GM23338 (cell line): ENCODE measurements around the gene CTTNBP2. TPM values are rescaled to one million over a fixed set of nuclear protein-coding genes. Genes with fewer than 3 reads are reported as not detected.

Experiments used
- ATAC-seq: fragments of 200-7000 bp; cut with Tn5 transposase; 3 replicates; pipeline ENCODE4 v1.9.1; 2020
- DNase-seq: peaks from one replicate; pipeline ENCODE4 v3.0.0-alpha.2; 2015; ENCODE audit warnings: low spot score
- H2AFZ ChIP-seq: fragments of 200-600 bp; sonication (generic); 2 replicates; pipeline ENCODE4 v1.8.0; 2016; ENCODE audit warnings: antibody characterized with exemption, mild to moderate bottlenecking, moderate library complexity
- H3F3A ChIP-seq: fragments of 200-600 bp; sonication (generic); replicated peaks from 2 replicates; pipeline ENCODE4 v1.8.0; 2017; ENCODE audit warnings: antibody characterized with exemption, mixed run types, low read depth
- H3K27ac ChIP-seq: fragments of 200-600 bp; sonication (generic); 2 replicates; pipeline ENCODE4 v1.6.1; 2016; ENCODE audit warnings: low read depth
- H3K27me3 ChIP-seq: fragments of 200-600 bp; sonication (generic); 2 replicates; pipeline ENCODE4 v1.8.0; 2016; ENCODE audit warnings: mild to moderate bottlenecking, mixed run types, moderate library complexity; ENCODE audit not compliant: insufficient read depth
- H3K36me3 ChIP-seq: fragments of 200-600 bp; sonication (generic); 2 replicates; pipeline ENCODE4 v1.8.0; 2016; ENCODE audit warnings: mild to moderate bottlenecking; ENCODE audit not compliant: insufficient read depth
- H3K4me1 ChIP-seq: fragments of 200-600 bp; sonication (generic); 2 replicates; pipeline ENCODE4 v1.8.0; 2016; ENCODE audit warnings: mild to moderate bottlenecking, moderate library complexity; ENCODE audit not compliant: insufficient read depth
- H3K4me2 ChIP-seq: fragments of 200-600 bp; sonication (generic); 2 replicates; pipeline ENCODE4 v1.7.1; 2017; ENCODE audit warnings: mixed run types
- H3K4me3 ChIP-seq: fragments of 200-600 bp; sonication (generic); 2 replicates; pipeline ENCODE4 v1.6.1; 2016; ENCODE audit warnings: mixed run types
- H3K79me2 ChIP-seq: fragments of 200-600 bp; sonication (generic); replicated peaks from 2 replicates; pipeline ENCODE4 v1.8.0; 2017; ENCODE audit warnings: mild to moderate bottlenecking; ENCODE audit not compliant: insufficient read depth
- H3K9me2 ChIP-seq: fragments of 200-600 bp; sonication (generic); 2 replicates; pipeline ENCODE4 v1.8.0; 2017; ENCODE audit not compliant: insufficient read depth
- H4K20me1 ChIP-seq: fragments of 200-600 bp; sonication (generic); replicated peaks from 2 replicates; pipeline ENCODE4 v1.8.0; 2017; ENCODE audit warnings: mild to moderate bottlenecking; ENCODE audit not compliant: insufficient read depth
- H3K27ac Mint-ChIP-seq: 2 replicates; pipeline ENCODE4 v1.8.0; 2020; ENCODE audit warnings: inconsistent platforms, mild to moderate bottlenecking, moderate library complexity, mixed read lengths
- H3K27me3 Mint-ChIP-seq: 3 replicates; pipeline ENCODE4 v1.8.0; 2022; ENCODE audit warnings: low read depth, mild to moderate bottlenecking, moderate library complexity, mixed read lengths, inconsistent platforms; ENCODE audit not compliant: insufficient read depth, poor library complexity
- H3K36me3 Mint-ChIP-seq: 3 replicates; pipeline ENCODE4 v1.8.0; 2021; ENCODE audit warnings: low read depth, mild to moderate bottlenecking, inconsistent platforms, moderate library complexity, mixed read lengths
- H3K4me1 Mint-ChIP-seq: 3 replicates; pipeline ENCODE4 v1.8.0; 2020; ENCODE audit warnings: mild to moderate bottlenecking, inconsistent platforms, mixed read lengths
- H3K4me3 Mint-ChIP-seq: 3 replicates; pipeline ENCODE4 v1.8.0; 2021; ENCODE audit warnings: moderate library complexity, mild to moderate bottlenecking, inconsistent platforms, mixed read lengths
- H3K9me3 Mint-ChIP-seq: 3 replicates; pipeline ENCODE4 v1.8.0; 2020; ENCODE audit warnings: moderate library complexity, mild to moderate bottlenecking, inconsistent platforms, mixed read lengths
- CTCF ChIP-seq, 2 experiments: fragments of 200-600 bp in 1 of 2; sonication (generic) in 1 of 2; conservative IDR thresholded peaks; 2 replicates each; pipeline versions ENCODE4 v1.5.1 to v1.6.1; 2016 to 2017; ENCODE audit warnings: antibody characterized with exemption in 2 of 2, low read depth in 2 of 2, mild to moderate bottlenecking in 2 of 2, moderate library complexity in 1 of 2
- ETS1 ChIP-seq: IDR thresholded peaks from 2 replicates; pipeline ENCODE4 v1.6.1; 2016; ENCODE audit warnings: antibody characterized with exemption
- EZH2phosphoT487 ChIP-seq: fragments of 200-600 bp; sonication (generic); IDR thresholded peaks from one replicate; pipeline ENCODE4 v1.8.1; 2018; ENCODE audit warnings: antibody characterized with exemption; ENCODE audit not compliant: unreplicated experiment
- JUNB ChIP-seq: IDR thresholded peaks from one replicate; pipeline ENCODE4 v1.6.1; 2016; ENCODE audit warnings: antibody characterized with exemption; ENCODE audit not compliant: unreplicated experiment
- POLR2AphosphoS5 ChIP-seq: IDR thresholded peaks from 2 replicates; pipeline ENCODE4 v1.6.1; 2016; ENCODE audit warnings: antibody characterized with exemption, low read depth
- REST ChIP-seq: IDR thresholded peaks from one replicate; pipeline ENCODE4 v1.6.1; 2018; ENCODE audit warnings: antibody characterized with exemption; ENCODE audit not compliant: unreplicated experiment
- STAT1 ChIP-seq: IDR thresholded peaks from one replicate; pipeline ENCODE4 v1.6.1; 2016; ENCODE audit warnings: antibody characterized with exemption; ENCODE audit not compliant: unreplicated experiment
- ZNF114 ChIP-seq: fragments of 250-450 bp; sonication (Bioruptor Pico); IDR thresholded peaks from 2 replicates; pipeline ENCODE4 v1.5.0; 2020; ENCODE audit warnings: mild to moderate bottlenecking, moderate library complexity
- ZNF331 ChIP-seq: fragments of 250-450 bp; sonication (Bioruptor Pico); IDR thresholded peaks from 2 replicates; pipeline ENCODE4 v1.5.0; 2020; ENCODE audit warnings: low read depth, mild to moderate bottlenecking, moderate library complexity
- polyA plus RNA-seq: library from polyadenylated mRNA; unstranded; fragments of >200 nt; fragmentation: Nextera tagmentation; extraction: Ambion mirVana; gene quantifications from 2 replicates; pipeline ENCODE4 v1.2.1, GENCODE V29; 2016
- total RNA-seq: library from RNA; depleted of rRNA; stranded (reverse); fragments of >200 nt; shearing (Covaris generic); gene quantifications from 2 replicates; pipeline ENCODE4 v1.2.3, GENCODE V29; 2014

CTTNBP2 gene
- total and polyA plus RNA-seq, 2 experiments from 2014 or later, result 26.8 to 30.7 TPM

- no peak for TF ChIP-seq CTCF (conservative IDR thresholded peaks at IDR 0.05; ENCODE audit: low read depth in 2 of 2)
- TF ChIP-seq REST, result no peak
- TF ChIP-seq ZNF114, result no peak
- TF ChIP-seq ZNF331 (CRISPR knock-in tag), result no peak
- no peak for TF ChIP-seq JUNB
- TF ChIP-seq ETS1, result no peak
These were observed 95.7 kb downstream of the CTTNBP2 start (continued) for GRCh38 chr7:117777335-117778142.

- TF ChIP-seq STAT1 (no peak), POLR2AphosphoS5 (no peak), ZNF331 (CRISPR knock-in tag) (no peak), ETS1 (no peak), CTCF (conservative IDR thresholded peaks at IDR 0.05; ENCODE audit: low read depth in 2 of 2) (no peak), EZH2phosphoT487 (no peak), ZNF114 (no peak)
- H3K79me2 ChIP-seq, result no peaks in the 10 kb centered on the region
- peaks cover 7% of the 10 kb centered on the region for H3K36me3 ChIP-seq
- no peaks in the 10 kb centered on the region; the same call in 1 of the 2 replicates for H3K4me1 ChIP-seq
- no peaks in the 10 kb centered on the region for H3K9me3 Mint-ChIP-seq
- no peak overlapping the region for H2AFZ ChIP-seq
- H3K4me3 ChIP-seq, result no peak overlapping the region
- H3K36me3 Mint-ChIP-seq, result peaks cover 31% of the 10 kb centered on the region
- ATAC-seq (no peak), DNase-seq (no peak)
- H3K27me3 ChIP-seq, result no peaks in the 10 kb centered on the region
- H3F3A ChIP-seq, result no peaks in the 10 kb centered on the region
- H3K4me1 Mint-ChIP-seq, result peaks cover 8% of the 10 kb centered on the region; the same call in 2 of the 3 replicates
- H3K27ac Mint-ChIP-seq, result no peak overlapping the region
- H3K4me3 Mint-ChIP-seq, result no peak overlapping the region
- no peaks in the 10 kb centered on the region for H4K20me1 ChIP-seq
- no peaks in the 10 kb centered on the region for H3K9me2 ChIP-seq
- H3K27me3 Mint-ChIP-seq, result peaks cover 2% of the 10 kb centered on the region
- H3K4me2 ChIP-seq, result no peak overlapping the region
- no peak overlapping the region for H3K27ac ChIP-seq
These were observed 97.0 kb downstream of the CTTNBP2 start for GRCh38 chr7:117776224-117776623.
